Smooth muscle cell (in vitro differentiated cells): ENCODE data around the gene ROGDI. TPM values are rescaled to one million over a fixed set of nuclear protein-coding genes. Genes with fewer than 3 reads are reported as not detected.

Experiments used
- DNase-seq: peaks from one replicate; lab custom pipeline; 2025; ENCODE audit not compliant: unreplicated experiment; lab: John Stamatoyannopoulos, UW
- H2AFZ ChIP-seq: fragments of 200-600 bp; sonication (generic); 2 replicates; pipeline ENCODE4 v1.6.0; 2016; ENCODE audit warnings: antibody characterized with exemption, low read depth, mild to moderate bottlenecking
- H3F3A ChIP-seq: fragments of 200-600 bp; sonication (generic); 2 replicates; pipeline ENCODE4 v1.6.0; 2017; ENCODE audit warnings: antibody characterized with exemption, low read depth
- H3K27ac ChIP-seq: fragments of 200-600 bp; sonication (generic); 2 replicates; pipeline ENCODE4 v1.5.1; 2016; ENCODE audit warnings: low read depth, mild to moderate bottlenecking
- H3K27me3 ChIP-seq: fragments of 200-600 bp; sonication (generic); 2 replicates; pipeline ENCODE4 v1.6.1; 2016; ENCODE audit warnings: low read depth, mild to moderate bottlenecking
- H3K36me3 ChIP-seq: fragments of 200-600 bp; sonication (generic); 2 replicates; pipeline ENCODE4 v1.5.1; 2016; ENCODE audit warnings: low read depth
- H3K4me1 ChIP-seq: fragments of 200-600 bp; sonication (generic); 2 replicates; pipeline ENCODE4 v1.5.1; 2016; ENCODE audit warnings: low read depth
- H3K4me2 ChIP-seq: fragments of 200-600 bp; sonication (generic); 2 replicates; pipeline ENCODE4 v1.6.0; 2016; ENCODE audit warnings: mild to moderate bottlenecking
- H3K4me3 ChIP-seq: fragments of 200-600 bp; sonication (generic); 2 replicates; pipeline ENCODE4 v1.5.1; 2016; ENCODE audit warnings: mild to moderate bottlenecking
- H3K79me2 ChIP-seq: fragments of 200-600 bp; sonication (generic); 2 replicates; pipeline ENCODE4 v1.6.0; 2016; ENCODE audit warnings: low read depth, mild to moderate bottlenecking
- H3K9ac ChIP-seq: fragments of 200-600 bp; sonication (generic); 2 replicates; pipeline ENCODE4 v1.6.0; 2016; ENCODE audit warnings: low read depth
- H3K9me3 ChIP-seq: fragments of 200-600 bp; sonication (generic); replicated peaks from 2 replicates; pipeline ENCODE4 v1.5.1; 2016; ENCODE audit warnings: low read depth
- H4K20me1 ChIP-seq: fragments of 200-600 bp; sonication (generic); 2 replicates; pipeline ENCODE4 v1.6.0; 2016; ENCODE audit warnings: low read depth
- WGBS: methylation state at CpG from one replicate; pipeline ENCODE4 v1.1.7; 2016; ENCODE audit warnings: low lambda C conversion rate; 5-methylcytosine and 5-hydroxymethylcytosine counted together
- polyA plus RNA-seq: library from polyadenylated mRNA; unstranded; fragments of >200 nt; fragmentation: Nextera tagmentation; extraction: Ambion mirVana; gene quantifications from 2 replicates; pipeline ENCODE4 v1.2.1, GENCODE V29; 2016
- total RNA-seq: library from RNA; depleted of rRNA; stranded (reverse); fragments of >200 nt; gene quantifications from 2 replicates; pipeline ENCODE4 v1.2.3, GENCODE V29; 2014
- TF ChIP-seq, protein P1 (sequence below): fragments of 200-600 bp; sonication (generic); IDR thresholded peaks from 2 replicates; pipeline ENCODE4 v1.5.1; 2017; ENCODE audit warnings: borderline replicate concordance, mild to moderate bottlenecking, antibody characterized with exemption; ENCODE audit not compliant: insufficient read depth, poor library complexity, severe bottlenecking

The ROGDI gene
- total and polyA plus RNA-seq, 2 experiments from 2014 or later: 21.6 to 45.6 TPM

DNA sequence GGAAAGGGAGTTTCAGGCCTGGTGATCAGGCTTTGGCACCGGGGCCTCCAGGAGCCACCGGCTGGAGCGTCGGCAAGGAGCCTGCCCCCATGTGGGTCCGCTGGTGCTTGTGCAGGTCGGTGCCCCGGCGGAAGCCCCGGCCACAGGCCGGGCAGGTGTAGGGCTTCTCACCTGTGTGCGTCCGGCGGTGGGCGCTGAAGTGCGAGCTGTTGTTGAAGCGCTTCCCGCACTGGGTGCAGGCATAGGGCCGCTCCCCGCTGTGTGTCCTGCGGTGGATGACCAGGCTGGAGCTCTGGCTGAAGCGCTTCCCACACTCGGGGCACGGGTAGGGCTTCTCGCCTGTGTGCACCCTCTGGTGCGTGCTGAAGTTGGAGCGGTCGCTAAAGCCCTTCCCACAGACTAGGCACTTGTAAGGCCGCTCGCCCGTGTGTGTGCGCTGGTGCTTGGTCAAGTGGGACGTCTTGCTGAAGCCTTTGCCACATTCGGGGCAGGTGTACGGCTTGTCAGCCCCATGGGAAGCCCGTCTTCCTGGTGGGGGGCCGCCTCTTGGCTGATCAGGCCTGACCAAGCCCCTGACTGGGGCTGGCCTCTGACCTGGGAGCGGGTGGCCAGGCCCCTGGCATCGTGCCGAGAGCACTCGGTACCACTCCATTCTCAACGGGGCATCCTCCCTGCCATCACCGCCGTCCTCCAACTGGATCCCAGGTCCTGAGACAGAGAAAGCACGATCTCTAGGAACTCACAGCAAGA is 49.9 kb downstream of the ROGDI start:
- no peak overlapping the region for H2AFZ ChIP-seq

DNA sequence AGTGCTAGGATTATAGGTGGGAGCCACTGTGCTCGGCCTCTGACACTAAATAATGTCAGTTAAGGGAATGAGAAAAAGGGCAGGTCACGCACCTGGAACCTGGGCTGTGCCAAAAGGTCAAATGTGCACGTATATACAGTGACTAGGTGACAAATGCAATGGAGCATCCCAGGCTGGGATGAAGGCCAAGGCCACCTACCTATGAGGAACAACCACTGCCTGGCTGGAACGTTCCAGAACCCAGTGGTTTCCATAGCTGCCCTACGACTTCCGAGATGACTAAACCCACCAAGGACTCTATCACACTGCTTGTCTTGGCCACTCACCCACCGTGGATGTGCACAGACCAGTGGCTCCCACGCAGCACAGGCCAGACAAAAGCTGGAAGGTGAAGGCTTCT is 51.5 kb downstream of the ROGDI start:
- 95% methylated on average over 8 of the region's 8 CpGs for WGBS
- Histone ChIP-seq H3F3A (no peaks in the 10 kb centered on the region), H3K4me3 (no peak overlapping the region), H3K27me3 (no peaks in the 10 kb centered on the region), H3K4me2 (no peak overlapping the region), H2AFZ (no peak overlapping the region), H3K79me2 (peaks cover 8% of the 10 kb centered on the region), H3K9ac (no peak overlapping the region), H3K4me1 (no peaks in the 10 kb centered on the region), H3K27ac (no peak overlapping the region), H4K20me1 (peaks cover 7% of the 10 kb centered on the region), H3K9me3 (no peaks in the 10 kb centered on the region), H3K36me3 (peaks cover 7% of the 10 kb centered on the region)
- DNase-seq: no peak
- TF ChIP-seq, protein P1, sequence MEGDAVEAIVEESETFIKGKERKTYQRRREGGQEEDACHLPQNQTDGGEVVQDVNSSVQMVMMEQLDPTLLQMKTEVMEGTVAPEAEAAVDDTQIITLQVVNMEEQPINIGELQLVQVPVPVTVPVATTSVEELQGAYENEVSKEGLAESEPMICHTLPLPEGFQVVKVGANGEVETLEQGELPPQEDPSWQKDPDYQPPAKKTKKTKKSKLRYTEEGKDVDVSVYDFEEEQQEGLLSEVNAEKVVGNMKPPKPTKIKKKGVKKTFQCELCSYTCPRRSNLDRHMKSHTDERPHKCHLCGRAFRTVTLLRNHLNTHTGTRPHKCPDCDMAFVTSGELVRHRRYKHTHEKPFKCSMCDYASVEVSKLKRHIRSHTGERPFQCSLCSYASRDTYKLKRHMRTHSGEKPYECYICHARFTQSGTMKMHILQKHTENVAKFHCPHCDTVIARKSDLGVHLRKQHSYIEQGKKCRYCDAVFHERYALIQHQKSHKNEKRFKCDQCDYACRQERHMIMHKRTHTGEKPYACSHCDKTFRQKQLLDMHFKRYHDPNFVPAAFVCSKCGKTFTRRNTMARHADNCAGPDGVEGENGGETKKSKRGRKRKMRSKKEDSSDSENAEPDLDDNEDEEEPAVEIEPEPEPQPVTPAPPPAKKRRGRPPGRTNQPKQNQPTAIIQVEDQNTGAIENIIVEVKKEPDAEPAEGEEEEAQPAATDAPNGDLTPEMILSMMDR: no peak

More for the DNA sequence above, 49.9 kb downstream of the ROGDI start:
- DNase-seq: no peak
- 97% methylated on average over 41 of the region's 44 CpGs for WGBS
- H3K27me3 ChIP-seq: no peaks in the 10 kb centered on the region
- H3K4me3 ChIP-seq: no peak overlapping the region
- TF ChIP-seq, protein P1: no peak
- no peaks in the 10 kb centered on the region for H3K4me1 ChIP-seq
- H3K27ac ChIP-seq: no peak overlapping the region
- peaks cover 7% of the 10 kb centered on the region for H4K20me1 ChIP-seq
- H3K79me2 ChIP-seq: peaks cover 8% of the 10 kb centered on the region
- peaks cover 7% of the 10 kb centered on the region for H3K36me3 ChIP-seq
- no peaks in the 10 kb centered on the region for H3K9me3 ChIP-seq
- no peak overlapping the region for H3K4me2 ChIP-seq
- H3F3A ChIP-seq: no peaks in the 10 kb centered on the region
- no peak overlapping the region for H3K9ac ChIP-seq

DNA sequence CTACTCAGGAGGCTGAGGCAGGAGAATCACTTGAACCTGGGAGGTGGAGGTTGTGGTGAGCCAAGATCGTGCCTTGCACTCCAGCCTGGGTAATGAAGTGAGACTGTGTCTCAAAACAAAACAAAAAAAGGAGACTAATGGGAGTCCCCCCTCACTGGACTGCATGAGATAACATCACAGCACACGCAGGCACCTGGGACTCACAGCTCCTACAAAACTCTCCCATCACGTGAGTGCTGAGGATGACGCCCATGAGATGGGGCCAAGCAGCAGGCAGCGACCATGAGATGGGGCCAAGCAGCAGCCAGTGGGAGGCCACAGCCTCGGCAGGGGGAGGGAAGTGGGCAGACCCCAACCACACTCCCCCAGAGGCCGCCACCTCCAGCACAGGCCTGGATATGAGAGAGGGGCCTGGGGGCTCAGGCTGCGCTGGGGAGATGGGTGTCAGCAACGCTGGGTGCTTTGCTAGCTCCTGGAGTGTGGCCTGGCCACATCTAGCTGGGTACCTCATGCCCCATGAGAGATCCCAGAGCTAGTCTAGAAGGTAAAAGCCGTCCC is 52.7 kb downstream of the ROGDI start:
- no peak overlapping the region for H3K4me3 ChIP-seq
- TF ChIP-seq, protein P1: no peak
- H3F3A ChIP-seq: no peaks in the 10 kb centered on the region
- no peak overlapping the region for H3K27ac ChIP-seq
- H4K20me1 ChIP-seq: peaks cover 7% of the 10 kb centered on the region
- H3K79me2 ChIP-seq: no peaks in the 10 kb centered on the region
- no peak for DNase-seq
- H3K9me3 ChIP-seq: no peaks in the 10 kb centered on the region
- no peaks in the 10 kb centered on the region for H3K27me3 ChIP-seq
- 94% methylated on average over 10 of the region's 10 CpGs for WGBS
- no peak overlapping the region for H3K9ac ChIP-seq
- H3K36me3 ChIP-seq: no peaks in the 10 kb centered on the region
- no peak overlapping the region for H3K4me2 ChIP-seq
- H3K4me1 ChIP-seq: no peaks in the 10 kb centered on the region
- no peak overlapping the region for H2AFZ ChIP-seq
